ENCODE results near the gene TMIGD1. TPM values are rescaled to one million over a fixed set of nuclear protein-coding genes. Genes with fewer than 3 reads are reported as not detected.

The TMIGD1 gene
- total RNA-seq, 1 donor from 2014 or later: not detected

DNA sequence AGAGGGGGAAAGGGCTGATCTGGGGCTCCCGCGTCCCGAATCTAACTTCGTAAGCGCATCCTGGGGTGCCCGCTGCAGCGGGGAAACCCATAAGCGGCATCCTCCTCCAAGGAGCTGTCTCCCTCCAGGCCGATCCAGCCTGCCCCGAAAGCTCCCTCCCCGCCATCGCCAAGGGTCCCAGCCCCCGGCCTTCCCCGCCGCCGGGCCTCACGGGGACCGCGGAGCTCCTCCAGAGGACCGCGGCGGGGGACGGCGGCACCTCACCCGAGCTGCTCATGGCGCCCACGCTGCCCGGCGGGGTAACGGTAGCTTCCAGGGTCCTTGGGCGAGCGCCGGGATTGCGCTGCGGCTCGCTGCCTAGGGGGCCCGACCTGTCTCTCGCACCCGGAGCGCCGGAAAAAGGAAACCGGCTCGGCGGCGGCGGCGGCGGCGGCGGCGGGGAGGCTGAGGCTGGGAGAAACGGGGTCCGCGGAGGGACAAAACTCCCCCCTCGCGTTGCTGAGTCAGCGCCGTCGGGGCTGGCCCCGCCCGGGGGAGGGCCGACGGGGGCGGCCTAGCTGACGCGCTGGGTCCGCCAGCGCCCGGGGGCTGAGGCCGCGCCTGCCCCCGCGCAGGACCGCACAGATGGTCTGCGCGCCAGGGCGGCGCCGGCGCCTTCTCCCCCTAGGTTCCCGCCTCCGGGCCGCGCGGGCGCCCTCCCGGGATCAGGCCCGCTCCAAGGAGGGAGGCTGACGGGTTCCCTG, 42.1 kb downstream of the TMIGD1 start, which contains the start of gene BLMH:
BLMH (minus strand) TSS at position 402 of the 743 bp plus-strand sequence; CDS start at position 277, 125 bp downstream.
- DNase-seq (ENCODE audit: extremely low read depth, low read depth, low spot score): no peak

DNA sequence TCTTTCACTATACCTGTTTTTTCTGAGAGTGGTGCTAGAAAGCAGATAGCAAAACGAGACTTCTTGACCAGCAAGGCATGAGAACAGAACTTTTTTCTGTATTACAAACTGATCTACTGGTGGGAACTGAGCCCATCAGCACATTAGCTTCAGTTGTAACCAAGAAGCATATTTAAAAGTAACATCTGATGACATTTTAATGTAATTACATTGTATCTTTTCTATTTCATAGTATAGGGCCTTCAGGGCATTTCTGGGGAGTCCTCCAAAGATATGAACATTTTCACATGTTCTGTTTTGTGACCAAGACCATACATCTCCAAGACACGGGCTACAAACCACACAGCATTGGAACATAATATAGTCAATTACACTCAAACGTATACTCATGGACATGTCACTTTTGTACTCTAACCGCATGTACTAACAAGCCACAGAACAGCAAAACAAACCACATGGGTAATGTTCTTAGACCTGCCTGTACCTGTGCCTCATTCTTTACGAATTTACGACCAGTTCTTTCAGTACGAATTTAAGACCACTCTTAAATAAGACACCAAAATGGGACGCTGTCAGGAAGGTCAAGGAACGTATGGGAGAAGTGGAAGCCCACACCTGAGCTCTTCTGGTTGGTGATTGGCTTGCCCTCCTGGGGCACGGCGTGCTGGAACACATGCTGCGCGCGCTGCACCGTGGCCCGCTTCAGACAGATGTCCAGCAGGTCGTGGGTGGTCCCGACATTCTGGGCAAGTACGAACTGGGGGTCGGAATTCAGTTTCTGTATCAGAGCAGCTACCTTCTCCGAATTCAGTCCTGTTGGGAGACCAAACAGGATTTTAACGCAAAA, 42.9 kb downstream of the TMIGD1 start:
- DNase-seq (ENCODE audit: extremely low read depth, low read depth, low spot score): no peak

DNA sequence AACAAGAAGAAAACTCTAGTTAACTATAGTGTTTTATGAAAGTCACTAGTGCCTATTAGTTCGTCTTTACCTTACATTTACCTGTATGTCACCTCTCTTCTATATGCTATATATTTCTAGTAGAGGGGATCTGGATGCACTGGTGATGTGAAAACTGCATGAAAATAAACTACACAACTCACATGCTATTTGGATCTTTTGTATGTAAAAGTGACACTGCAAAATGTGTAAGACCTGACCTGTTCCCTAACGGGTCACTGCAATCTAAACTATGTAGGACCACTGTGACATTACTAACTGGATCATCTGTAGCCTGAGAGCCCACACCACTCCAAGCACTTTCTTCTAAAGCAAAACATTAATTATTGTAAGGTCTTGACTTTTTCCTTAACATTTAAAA, 43.8 kb downstream of the TMIGD1 start:
- DNase-seq (ENCODE audit: extremely low read depth, low read depth, low spot score): no peak

DNA sequence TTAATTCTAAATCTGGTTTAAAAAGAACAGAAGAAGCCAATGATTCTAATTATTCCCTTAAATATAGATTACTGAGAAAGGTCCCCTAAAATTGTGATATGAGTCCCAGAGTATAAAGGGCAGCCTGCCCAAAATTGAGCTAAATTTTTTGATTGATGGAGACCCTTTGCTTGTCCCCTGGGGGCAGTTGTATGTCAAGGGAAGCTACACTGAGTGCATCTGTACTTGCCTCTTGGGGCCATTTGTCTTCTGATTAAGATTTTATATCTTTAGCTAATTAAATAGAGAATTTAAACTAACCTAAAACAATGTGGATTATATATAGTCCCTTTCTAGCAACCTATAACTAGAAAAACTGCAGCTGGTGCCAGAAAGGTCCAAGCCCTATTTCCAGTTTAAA, 54.7 kb downstream of the TMIGD1 start:
- no peak for DNase-seq (ENCODE audit: extremely low read depth, low read depth, low spot score)

DNA sequence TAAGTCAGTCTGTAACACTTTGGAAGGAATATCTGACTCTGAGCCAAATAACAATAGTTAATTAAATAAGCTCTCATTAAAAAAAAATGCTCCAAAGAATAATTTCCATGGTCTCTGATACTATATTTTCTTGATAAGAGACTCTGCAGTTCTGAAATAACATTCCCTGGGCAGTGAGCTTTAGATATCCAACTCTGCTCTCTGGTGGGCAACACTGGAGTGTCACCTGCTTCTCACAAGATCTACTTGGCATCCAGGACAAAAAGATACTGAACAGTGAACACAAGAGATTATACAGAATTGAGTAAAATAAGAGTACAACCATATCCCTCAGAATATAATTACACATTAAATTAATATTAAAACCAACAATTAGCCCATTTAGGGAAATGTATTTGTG, 55.8 kb downstream of the TMIGD1 start:
- no peak for DNase-seq (ENCODE audit: extremely low read depth, low read depth, low spot score)

DNA sequence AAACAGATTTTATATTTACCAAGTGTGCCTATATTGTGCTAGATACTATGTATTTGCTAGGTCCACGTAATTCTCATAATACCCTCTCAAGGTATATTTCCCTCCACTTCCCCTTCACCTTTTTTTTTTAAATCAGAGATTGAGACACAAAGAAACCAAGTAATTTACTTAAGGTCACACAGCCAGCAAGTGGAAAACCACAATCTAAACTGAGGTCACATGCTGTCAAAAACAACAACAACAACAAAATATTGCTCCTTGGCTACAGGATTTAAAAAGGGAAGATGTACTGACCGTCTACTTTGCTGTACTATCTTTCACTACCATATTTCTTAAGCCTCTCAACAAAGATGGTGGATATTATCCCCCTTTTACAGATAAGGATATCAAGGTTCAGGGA, 57.9 kb downstream of the TMIGD1 start:
- DNase-seq (ENCODE audit: extremely low read depth, low read depth, low spot score): no peak

DNA sequence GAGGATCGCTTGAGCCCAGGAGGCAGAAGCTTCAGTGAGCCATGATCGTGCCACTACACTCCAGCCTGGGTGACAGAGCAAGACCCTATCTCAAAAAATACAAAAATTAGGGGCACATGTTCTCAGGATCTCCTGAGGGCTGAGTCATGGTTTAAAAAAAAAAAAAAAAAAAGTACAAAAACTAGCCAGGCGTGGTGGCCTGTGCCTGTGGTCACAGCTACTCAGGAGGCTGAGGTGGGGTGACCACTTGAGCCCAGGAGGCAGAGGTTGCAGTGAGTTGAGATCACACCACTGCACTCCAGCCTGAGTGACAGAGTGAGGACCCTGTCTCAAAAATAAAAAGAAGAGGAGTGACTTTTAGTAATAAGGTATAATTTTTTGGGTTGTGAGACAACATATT, 59.0 kb downstream of the TMIGD1 start:
- no peak for DNase-seq (ENCODE audit: extremely low read depth, low read depth, low spot score)

DNA sequence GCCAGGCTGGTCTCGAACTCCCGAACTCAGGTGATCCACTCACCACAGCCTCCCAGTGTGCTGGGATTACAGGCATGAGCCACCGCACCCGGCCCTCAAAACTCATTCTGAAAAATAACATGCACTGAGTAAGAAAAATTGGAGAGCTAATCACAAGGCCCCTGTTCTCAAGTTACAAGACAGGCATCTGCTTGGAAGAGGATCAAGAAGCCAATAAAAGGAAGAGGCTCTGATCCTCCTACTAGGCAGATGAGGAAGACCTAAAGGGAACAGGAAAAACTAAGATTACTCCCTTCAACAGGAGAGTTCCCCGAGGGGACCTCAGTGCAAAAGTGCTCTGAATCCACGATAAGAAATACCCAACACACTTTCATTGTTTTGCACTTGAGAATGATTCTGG, 60.5 kb downstream of the TMIGD1 start:
- DNase-seq (ENCODE audit: extremely low read depth, low read depth, low spot score): no peak

DNA sequence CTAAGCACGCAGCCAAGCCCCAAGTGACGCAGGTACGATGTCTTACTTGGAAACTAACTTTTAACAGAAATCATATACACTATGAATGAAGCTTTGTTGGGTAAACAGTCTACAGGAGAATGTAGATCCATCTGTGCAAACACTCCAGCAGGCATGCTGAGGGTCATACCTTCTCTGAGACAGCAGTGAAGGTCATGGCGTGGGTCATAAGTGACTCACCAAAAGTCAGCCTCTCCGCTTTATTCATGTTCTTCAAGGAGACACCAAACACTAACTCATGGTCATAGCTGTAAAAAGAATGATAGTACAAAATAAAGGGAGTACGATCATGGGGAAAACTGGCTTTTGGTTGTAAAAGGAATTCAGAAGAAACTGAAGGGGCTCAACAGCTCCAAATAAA, 62.8 kb downstream of the TMIGD1 start:
- no peak for DNase-seq (ENCODE audit: extremely low read depth, low read depth, low spot score)

DNA sequence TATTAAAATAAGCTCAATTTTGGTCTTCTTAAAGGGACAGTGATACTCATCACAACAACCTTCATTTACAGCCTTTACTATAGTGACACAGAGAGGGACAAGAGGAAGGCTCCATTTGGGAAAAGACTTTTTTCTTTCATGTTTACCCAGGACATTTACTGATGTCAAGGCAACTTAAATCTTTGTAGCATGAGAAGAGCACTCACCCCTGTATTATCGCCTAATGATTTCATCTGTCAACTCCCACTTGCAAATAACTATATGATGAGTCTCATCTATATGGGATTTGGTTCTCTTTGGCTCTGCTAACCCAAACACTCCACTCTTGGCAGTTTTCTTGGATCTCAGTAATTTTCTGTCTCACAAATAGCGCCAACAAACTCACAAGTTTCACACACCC, 66.2 kb downstream of the TMIGD1 start:
- DNase-seq (ENCODE audit: extremely low read depth, low read depth, low spot score): no peak

Other genes starting within 250 kb of the TMIGD1 start
- 5.1 and 13.0 TPM in 2 replicates for gene NSRP1, start 217.2 kb downstream of the TMIGD1 start, total RNA-seq
- gene SLC6A4, start 98.4 kb downstream of the TMIGD1 start, total RNA-seq: 0.23 and 2.5 TPM in 2 replicates
- gene BLMH, start 42.1 kb downstream of the TMIGD1 start, total RNA-seq: 27.4 and 46.4 TPM in 2 replicates
- 116 and 120 TPM in 2 replicates for gene CPD, start 44.9 kb upstream of the TMIGD1 start, total RNA-seq
- 21.4 and 35.0 TPM in 2 replicates for gene GOSR1, start 143.4 kb upstream of the TMIGD1 start, total RNA-seq